GM23338 (cell line): ENCODE data around the gene DGCR6L.
"Not testable (repeated sequence)": the region's sequence is repeated elsewhere in the genome, so short reads cannot be mapped to it uniquely, and the experiment has no call there.

Experiments used
- CREB1 ChIP-seq: fragments of 250-450 bp; sonication (Bioruptor Pico); IDR thresholded peaks from 2 replicates; pipeline ENCODE4 v1.5.0; 2020; ENCODE audit warnings: low read depth, mild to moderate bottlenecking, moderate library complexity
- CTCF ChIP-seq, 2 experiments: fragments of 200-600 bp in 1 of 2; sonication (generic) in 1 of 2; conservative IDR thresholded peaks; 2 replicates each; pipeline versions ENCODE4 v1.5.1 to v1.6.1; 2016 to 2017; ENCODE audit warnings: antibody characterized with exemption in 2 of 2, low read depth in 2 of 2, mild to moderate bottlenecking in 2 of 2, moderate library complexity in 1 of 2
- ETS1 ChIP-seq: IDR thresholded peaks from 2 replicates; pipeline ENCODE4 v1.6.1; 2016; ENCODE audit warnings: antibody characterized with exemption
- EZH2 ChIP-seq: fragments of 200-600 bp; sonication (generic); IDR thresholded peaks from one replicate; pipeline ENCODE4 v1.8.0; 2017; ENCODE audit warnings: antibody characterized with exemption, mild to moderate bottlenecking, low read depth; ENCODE audit not compliant: unreplicated experiment
- EZH2phosphoT487 ChIP-seq: fragments of 200-600 bp; sonication (generic); IDR thresholded peaks from one replicate; pipeline ENCODE4 v1.8.1; 2018; ENCODE audit warnings: antibody characterized with exemption; ENCODE audit not compliant: unreplicated experiment
- JUNB ChIP-seq: IDR thresholded peaks from one replicate; pipeline ENCODE4 v1.6.1; 2016; ENCODE audit warnings: antibody characterized with exemption; ENCODE audit not compliant: unreplicated experiment
- NANOG ChIP-seq: IDR thresholded peaks from 2 replicates; pipeline ENCODE4 v1.6.1; 2016; ENCODE audit warnings: antibody characterized with exemption, borderline replicate concordance
- POLR2AphosphoS5 ChIP-seq: IDR thresholded peaks from 2 replicates; pipeline ENCODE4 v1.6.1; 2016; ENCODE audit warnings: antibody characterized with exemption, low read depth
- REST ChIP-seq: IDR thresholded peaks from one replicate; pipeline ENCODE4 v1.6.1; 2018; ENCODE audit warnings: antibody characterized with exemption; ENCODE audit not compliant: unreplicated experiment
- STAT1 ChIP-seq: IDR thresholded peaks from one replicate; pipeline ENCODE4 v1.6.1; 2016; ENCODE audit warnings: antibody characterized with exemption; ENCODE audit not compliant: unreplicated experiment

GRCh38 chr22:20281473-20281872 lies 38.4 kb downstream of the DGCR6L start:
- not testable (repeated sequence) for TF ChIP-seq CTCF (conservative IDR thresholded peaks at IDR 0.05; ENCODE audit: low read depth in 2 of 2); EZH2; NANOG; ETS1; POLR2AphosphoS5; STAT1; CREB1; EZH2phosphoT487; REST; JUNB
